A673 (cell line): Measurements from ENCODE around the gene CMC2.

ENCODE experiments used
- EZH2 ChIP-seq: fragments of 200-600 bp; sonication (generic); IDR thresholded peaks from 2 replicates; pipeline ENCODE4 v1.6.1; 2017; ENCODE audit warnings: borderline replicate concordance, low read depth, mild to moderate bottlenecking, mixed read lengths, antibody characterized with exemption, low read length; ENCODE audit not compliant: poor library complexity, severe bottlenecking
- TF ChIP-seq, protein P1 (sequence below): fragments of 300-800, 200-600 bp; sonication (generic); conservative IDR thresholded peaks from 2 replicates; pipeline ENCODE4 v1.5.1; 2017; ENCODE audit warnings: low read depth, mild to moderate bottlenecking, antibody characterized with exemption, low read length, moderate library complexity, mixed read lengths

DNA sequence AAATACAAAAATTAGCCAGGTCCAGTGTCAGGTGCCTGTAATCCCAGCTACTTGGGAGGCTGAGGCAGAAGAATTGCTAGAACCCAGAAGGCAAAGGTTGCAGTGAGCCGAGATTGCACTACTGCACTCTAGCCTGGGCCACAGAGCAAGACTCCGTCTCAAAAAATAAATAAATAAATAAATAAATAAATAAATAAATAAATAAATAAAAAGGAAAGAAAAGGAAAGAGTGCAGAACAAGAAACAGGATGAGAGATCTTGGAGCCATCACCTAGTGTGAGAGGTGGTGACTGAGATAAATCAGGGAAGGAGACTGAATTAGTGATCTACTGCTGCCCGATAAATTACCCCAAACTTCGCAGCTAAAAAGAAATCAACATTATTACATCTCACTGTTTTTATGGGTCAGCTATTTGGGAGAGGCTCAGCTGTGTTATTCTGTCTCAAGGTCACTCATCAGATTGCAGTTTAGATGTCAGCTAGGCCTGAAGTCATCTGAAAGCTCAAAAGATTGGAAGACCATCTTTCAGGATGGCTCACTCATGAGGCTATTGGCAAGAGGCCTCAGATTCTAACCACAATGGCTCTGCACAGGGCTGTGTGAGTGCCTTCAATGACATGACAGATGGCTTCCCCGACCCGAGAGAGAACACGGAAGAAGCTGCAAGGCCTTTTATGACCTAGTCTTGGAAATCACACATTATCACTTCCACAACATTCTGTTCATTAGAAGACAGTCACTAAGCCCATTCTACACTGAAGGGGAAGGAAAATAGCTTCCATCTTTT lies 66.4 kb downstream of the CMC2 start:
- TF ChIP-seq, protein P1, sequence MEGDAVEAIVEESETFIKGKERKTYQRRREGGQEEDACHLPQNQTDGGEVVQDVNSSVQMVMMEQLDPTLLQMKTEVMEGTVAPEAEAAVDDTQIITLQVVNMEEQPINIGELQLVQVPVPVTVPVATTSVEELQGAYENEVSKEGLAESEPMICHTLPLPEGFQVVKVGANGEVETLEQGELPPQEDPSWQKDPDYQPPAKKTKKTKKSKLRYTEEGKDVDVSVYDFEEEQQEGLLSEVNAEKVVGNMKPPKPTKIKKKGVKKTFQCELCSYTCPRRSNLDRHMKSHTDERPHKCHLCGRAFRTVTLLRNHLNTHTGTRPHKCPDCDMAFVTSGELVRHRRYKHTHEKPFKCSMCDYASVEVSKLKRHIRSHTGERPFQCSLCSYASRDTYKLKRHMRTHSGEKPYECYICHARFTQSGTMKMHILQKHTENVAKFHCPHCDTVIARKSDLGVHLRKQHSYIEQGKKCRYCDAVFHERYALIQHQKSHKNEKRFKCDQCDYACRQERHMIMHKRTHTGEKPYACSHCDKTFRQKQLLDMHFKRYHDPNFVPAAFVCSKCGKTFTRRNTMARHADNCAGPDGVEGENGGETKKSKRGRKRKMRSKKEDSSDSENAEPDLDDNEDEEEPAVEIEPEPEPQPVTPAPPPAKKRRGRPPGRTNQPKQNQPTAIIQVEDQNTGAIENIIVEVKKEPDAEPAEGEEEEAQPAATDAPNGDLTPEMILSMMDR: no peak
- no peak for TF ChIP-seq EZH2
